Stimulated activated CD4-positive, alpha-beta T cell treated with anti-CD3 and anti-CD28 coated beads, Interleukin-2, amount 100 ng/mL, for 4 hours (primary cell): ENCODE data around the gene CA10.

Experiments used
- DNase-seq: peaks from one replicate; pipeline ENCODE4 v3.0.0-alpha.2; 2020; ENCODE audit warnings: low read depth

The CA10 gene

GRCh38 chr17:51817117-51817516, 341.4 kb downstream of the CA10 start:
- no peak for DNase-seq

GRCh38 chr17:51815097-51815496, 343.4 kb downstream of the CA10 start:
- no peak for DNase-seq

GRCh38 chr17:51814521-51814920, 344.0 kb downstream of the CA10 start:
- no peak for DNase-seq

GRCh38 chr17:51813784-51814174, 344.7 kb downstream of the CA10 start:
- DNase-seq, result no peak

- DNase-seq, result no peak
These were observed 345.3 kb downstream of the CA10 start for GRCh38 chr17:51813140-51813783.

GRCh38 chr17:51807460-51807859, 351.1 kb downstream of the CA10 start:
- no peak for DNase-seq

GRCh38 chr17:51805765-51806164, 352.7 kb downstream of the CA10 start:
- DNase-seq, result no peak

GRCh38 chr17:51805185-51805584, 353.3 kb downstream of the CA10 start:
- DNase-seq, result no peak

- DNase-seq, result no peak
These were observed 355.4 kb downstream of the CA10 start for GRCh38 chr17:51803161-51803560.

- no peak for DNase-seq
These were observed 356.0 kb downstream of the CA10 start for GRCh38 chr17:51802544-51802943.

- no peak for DNase-seq
These were observed 356.9 kb downstream of the CA10 start for GRCh38 chr17:51801626-51802025.

GRCh38 chr17:51799981-51800380, 358.5 kb downstream of the CA10 start:
- no peak for DNase-seq

- no peak for DNase-seq
These were observed 359.3 kb downstream of the CA10 start for GRCh38 chr17:51799240-51799639.

GRCh38 chr17:51797150-51797549, 361.4 kb downstream of the CA10 start:
- no peak for DNase-seq

GRCh38 chr17:51796026-51796425, 362.5 kb downstream of the CA10 start:
- DNase-seq, result no peak

GRCh38 chr17:51795401-51795800, 363.1 kb downstream of the CA10 start:
- no peak for DNase-seq

GRCh38 chr17:51794466-51794865, 364.0 kb downstream of the CA10 start:
- DNase-seq, result no peak

- DNase-seq, result no peak
These were observed 364.8 kb downstream of the CA10 start for GRCh38 chr17:51793686-51794085.

- no peak for DNase-seq
These were observed 379.7 kb downstream of the CA10 start for GRCh38 chr17:51778842-51779241.

GRCh38 chr17:51770027-51770759, 388.3 kb downstream of the CA10 start:
- no peak for DNase-seq

- no peak for DNase-seq
These were observed 389.3 kb downstream of the CA10 start for GRCh38 chr17:51769231-51769630.

- no peak for DNase-seq
These were observed 389.8 kb downstream of the CA10 start for GRCh38 chr17:51768706-51769105.

GRCh38 chr17:51767287-51767686, 391.2 kb downstream of the CA10 start:
- DNase-seq, result no peak
